ENCODE data around the gene ITGB1. TPM values are rescaled to one million over a fixed set of nuclear protein-coding genes. Genes with fewer than 3 reads are reported as not detected.
"Not testable (repeated sequence)": the region's sequence is repeated elsewhere in the genome, so short reads cannot be mapped to it uniquely, and the experiment has no call there.

ITGB1 gene
- total RNA-seq, 2 experiments from 2014 or later: 43.2 to 48.9 TPM

DNA sequence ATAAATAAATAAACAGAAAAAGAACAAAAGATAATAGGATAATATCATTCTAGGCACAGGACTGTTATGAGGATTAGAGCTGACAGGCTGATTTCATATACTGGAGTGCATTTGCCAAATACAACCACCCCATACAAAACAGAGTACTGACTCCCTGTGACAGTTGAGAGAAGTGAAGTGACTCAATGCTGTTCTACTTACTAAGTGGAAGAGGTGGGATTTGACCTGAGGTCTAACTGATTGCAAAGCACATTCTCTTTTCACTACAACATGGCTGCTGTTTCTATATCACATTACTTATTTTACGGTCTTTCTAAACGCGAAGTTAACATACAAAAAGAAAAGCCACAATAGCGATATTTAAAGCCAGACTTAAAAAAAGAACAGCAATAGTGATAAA, 51.4 kb downstream of the ITGB1 start:
- no peak for DNase-seq
- H3K36me3 Mint-ChIP-seq: peaks cover 10% of the 10 kb centered on the region
- H3K9me3 Mint-ChIP-seq: no peaks in the 10 kb centered on the region
- H3K4me1 Mint-ChIP-seq: no peaks in the 10 kb centered on the region
- H3K27ac Mint-ChIP-seq: no peak overlapping the region
- H3K27me3 Mint-ChIP-seq: no peaks in the 10 kb centered on the region
- no peak overlapping the region for H3K4me3 Mint-ChIP-seq

DNA sequence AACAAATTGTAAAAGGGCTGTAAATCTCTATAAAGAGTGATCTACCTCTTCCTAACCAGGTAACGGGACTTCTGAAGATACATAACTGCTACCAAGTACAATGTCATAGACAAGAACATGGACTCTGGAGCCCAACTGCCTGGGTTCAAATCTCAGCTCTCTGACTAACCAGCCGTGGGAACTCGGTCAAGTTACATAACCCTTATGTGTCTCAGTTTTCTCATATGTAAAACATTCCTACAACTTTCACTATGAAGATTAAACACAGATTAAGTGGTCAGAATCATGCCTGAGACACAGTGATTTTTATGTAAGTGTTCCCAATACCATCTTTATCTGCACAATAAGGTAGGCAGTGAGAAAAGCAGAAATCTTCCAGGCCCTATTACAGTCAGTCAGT, 52.6 kb downstream of the ITGB1 start:
- Mint-ChIP-seq H3K27me3 (no peaks in the 10 kb centered on the region), H3K4me1 (no peaks in the 10 kb centered on the region), H3K9me3 (no peaks in the 10 kb centered on the region), H3K36me3 (peaks cover 10% of the 10 kb centered on the region), H3K4me3 (no peak overlapping the region), H3K27ac (no peak overlapping the region)
- no peak for DNase-seq

DNA sequence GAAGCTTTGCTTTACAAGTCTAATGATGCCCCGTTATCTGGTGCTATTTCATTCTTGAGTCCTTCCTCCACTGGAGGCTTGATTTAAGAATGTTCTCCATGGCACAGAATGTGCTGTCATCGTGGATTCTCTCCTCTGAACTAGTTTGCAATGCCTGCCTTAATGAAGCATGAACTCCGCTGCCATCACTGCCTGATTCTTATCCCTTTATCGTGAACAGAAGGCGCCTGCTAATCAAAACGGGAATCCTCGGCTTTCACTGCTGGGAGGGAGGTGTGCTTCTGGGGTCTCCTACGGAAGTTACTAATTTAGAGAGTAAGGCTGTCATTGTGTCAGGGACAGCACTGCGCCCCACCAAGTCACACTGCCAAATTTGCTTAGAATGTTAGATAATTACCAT, 56.2 kb downstream of the ITGB1 start:
- Mint-ChIP-seq H3K36me3 (peaks cover 21% of the 10 kb centered on the region), H3K4me1 (no peaks in the 10 kb centered on the region), H3K9me3 (no peaks in the 10 kb centered on the region)

DNA sequence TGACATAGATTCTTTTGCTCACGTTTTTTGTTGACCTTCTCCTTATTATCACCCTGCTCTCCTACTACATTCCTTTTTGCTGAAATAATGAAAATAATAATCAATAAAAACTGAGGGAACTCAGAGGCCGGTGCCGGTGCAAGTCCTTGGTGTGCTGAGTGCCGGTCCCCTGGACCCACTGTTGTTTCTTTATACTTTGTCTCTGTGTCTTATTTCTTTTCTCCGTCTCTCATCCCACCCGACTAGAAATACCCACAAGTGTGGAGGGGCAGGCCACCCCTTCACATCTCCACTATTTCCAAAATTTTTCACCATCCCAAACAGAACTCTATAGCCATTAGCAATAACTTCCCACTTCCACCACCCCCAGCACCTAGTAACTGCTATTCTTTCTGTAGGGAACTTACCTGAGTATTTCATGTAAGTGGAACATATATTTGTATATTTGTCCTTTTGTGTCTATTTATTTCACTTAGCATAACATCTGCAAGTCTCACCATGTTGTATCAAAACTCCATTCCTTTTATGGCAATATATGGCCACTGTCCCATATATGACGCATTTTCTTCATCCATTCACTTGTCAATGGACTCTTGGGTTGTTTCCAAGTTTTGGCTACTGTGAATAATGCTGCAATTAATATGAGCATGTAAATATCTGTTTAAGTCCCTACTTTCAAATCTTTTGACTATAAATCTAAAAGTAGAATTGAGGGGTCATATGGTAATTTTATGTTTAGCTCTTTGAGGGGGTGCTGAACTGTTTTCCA, 62.6 kb downstream of the ITGB1 start:
- H3K27ac Mint-ChIP-seq, H3K9me3 Mint-ChIP-seq, H3K4me1 Mint-ChIP-seq, DNase-seq, H3K27me3 Mint-ChIP-seq, H3K4me3 Mint-ChIP-seq: not testable (repeated sequence)
- H3K36me3 Mint-ChIP-seq: peaks cover 26% of the 10 kb centered on the region

More for the DNA sequence above, 56.2 kb downstream of the ITGB1 start:
- DNase-seq: no peak
- Mint-ChIP-seq H3K4me3 (no peak overlapping the region), H3K27me3 (no peaks in the 10 kb centered on the region), H3K27ac (no peak overlapping the region)

DNA sequence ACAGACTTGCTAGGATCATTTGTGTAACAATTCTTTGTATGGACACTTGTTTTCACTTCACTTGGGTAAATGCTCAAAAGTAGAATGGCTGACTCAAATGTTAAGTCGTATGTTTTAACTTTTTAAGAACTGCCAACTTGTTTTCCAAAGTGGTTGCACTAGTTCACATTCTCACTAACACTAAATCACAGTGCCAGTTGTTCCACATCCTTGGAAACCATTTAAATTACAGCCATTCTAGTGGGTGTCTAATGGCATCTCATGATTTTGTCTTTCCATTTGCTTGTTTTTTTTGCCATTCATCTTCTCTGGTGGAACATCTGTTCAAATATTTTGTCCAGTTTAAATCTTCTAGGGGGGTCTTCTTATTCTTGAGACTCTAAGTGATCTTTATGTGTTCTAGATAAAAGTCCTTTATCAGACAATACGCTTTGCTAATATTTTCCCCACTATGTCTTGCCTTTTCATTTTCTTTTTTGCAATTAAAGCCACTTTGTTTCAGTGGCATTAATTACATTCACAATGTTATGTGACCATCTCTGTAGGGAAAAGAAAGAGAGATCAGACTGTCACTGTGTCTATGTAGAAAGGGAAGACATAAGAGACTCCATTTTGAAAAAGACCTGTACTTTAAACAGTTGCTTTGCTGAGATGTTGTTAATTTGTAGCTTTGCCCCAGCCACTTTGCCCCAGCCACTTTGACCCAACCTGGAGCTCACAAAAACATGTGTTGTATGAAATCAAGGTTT, 63.9 kb downstream of the ITGB1 start:
- H3K4me1 Mint-ChIP-seq: peaks cover 2% of the 10 kb centered on the region
- H3K9me3 Mint-ChIP-seq: no peaks in the 10 kb centered on the region
- peaks cover 26% of the 10 kb centered on the region for H3K36me3 Mint-ChIP-seq
- DNase-seq: no peak
- H3K27me3 Mint-ChIP-seq: no peaks in the 10 kb centered on the region
- no peak overlapping the region for H3K4me3 Mint-ChIP-seq
- no peak overlapping the region for H3K27ac Mint-ChIP-seq

DNA sequence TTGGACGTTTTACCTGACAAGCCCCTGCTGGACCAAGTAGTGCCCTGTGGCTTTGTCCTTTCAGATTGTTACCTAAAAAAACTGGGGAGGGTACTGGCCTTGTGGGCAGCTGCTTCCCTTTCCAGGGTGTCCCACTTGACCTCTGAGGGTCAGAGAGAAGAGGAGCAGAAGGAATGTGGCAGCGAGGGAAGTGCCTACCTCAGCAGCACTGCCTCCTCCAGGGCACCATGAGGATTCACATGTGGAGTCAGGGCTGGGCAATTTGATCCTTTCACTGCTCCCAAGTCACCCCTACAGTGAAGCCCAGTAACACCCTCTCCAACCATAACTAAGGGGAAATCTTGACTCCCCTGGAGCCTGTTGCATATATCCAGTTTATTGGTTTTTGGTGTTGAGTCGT, 64.6 kb downstream of the ITGB1 start:
- no peak overlapping the region for H3K27ac Mint-ChIP-seq
- DNase-seq: no peak
- peaks cover 24% of the 10 kb centered on the region for H3K36me3 Mint-ChIP-seq
- peaks cover 4% of the 10 kb centered on the region for H3K4me1 Mint-ChIP-seq
- H3K9me3 Mint-ChIP-seq: no peaks in the 10 kb centered on the region
- H3K4me3 Mint-ChIP-seq: no peak overlapping the region
- H3K27me3 Mint-ChIP-seq: no peaks in the 10 kb centered on the region

DNA sequence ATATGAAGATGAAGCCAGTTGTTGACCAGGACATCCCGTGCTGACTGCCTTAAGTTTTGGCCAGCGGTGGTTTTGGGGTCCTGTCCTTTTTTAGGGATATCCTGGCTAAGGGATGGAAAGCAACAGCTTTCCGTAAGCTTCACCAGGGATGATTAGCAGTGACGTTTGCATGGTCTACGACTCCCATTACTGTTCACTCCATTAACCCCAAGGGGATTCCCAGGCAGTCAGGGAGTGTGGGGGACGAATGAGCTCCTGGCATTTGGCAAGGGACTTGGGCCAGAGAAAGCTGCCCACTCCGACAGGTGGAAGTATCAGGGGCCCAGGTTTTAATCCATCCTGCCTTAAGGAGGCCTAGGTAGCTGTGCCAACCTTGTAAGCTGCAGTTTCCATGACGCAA, 66.8 kb downstream of the ITGB1 start:
- Mint-ChIP-seq H3K4me3 (no peak overlapping the region), H3K9me3 (no peaks in the 10 kb centered on the region), H3K4me1 (peaks cover 4% of the 10 kb centered on the region), H3K27ac (no peak overlapping the region), H3K27me3 (no peaks in the 10 kb centered on the region), H3K36me3 (peaks cover 5% of the 10 kb centered on the region)
- no peak for DNase-seq

DNA sequence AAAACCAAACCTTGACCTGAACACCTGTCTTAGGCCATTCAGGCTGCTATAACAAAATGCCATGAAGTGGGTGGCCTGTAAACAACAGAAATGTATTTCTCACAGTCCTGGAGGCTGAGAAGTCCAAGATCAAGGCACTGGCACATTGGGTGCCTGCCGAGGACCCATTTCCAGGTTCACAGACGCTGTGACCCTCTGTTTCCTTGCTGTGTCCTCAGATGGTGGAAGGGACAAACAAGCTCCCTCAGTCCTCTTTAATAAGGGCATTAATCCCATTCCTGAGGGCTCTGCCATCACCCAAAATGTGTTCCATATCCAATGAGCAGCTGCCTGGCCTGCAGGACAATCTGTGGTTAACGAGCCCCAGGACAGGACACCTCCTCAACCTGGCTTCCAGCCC, 67.6 kb downstream of the ITGB1 start:
- Mint-ChIP-seq H3K27me3 (no peaks in the 10 kb centered on the region), H3K4me3 (no peak overlapping the region), H3K27ac (no peak overlapping the region), H3K9me3 (no peaks in the 10 kb centered on the region), H3K36me3 (peaks cover 4% of the 10 kb centered on the region), H3K4me1 (peaks cover 4% of the 10 kb centered on the region)
- DNase-seq: no peak

DNA sequence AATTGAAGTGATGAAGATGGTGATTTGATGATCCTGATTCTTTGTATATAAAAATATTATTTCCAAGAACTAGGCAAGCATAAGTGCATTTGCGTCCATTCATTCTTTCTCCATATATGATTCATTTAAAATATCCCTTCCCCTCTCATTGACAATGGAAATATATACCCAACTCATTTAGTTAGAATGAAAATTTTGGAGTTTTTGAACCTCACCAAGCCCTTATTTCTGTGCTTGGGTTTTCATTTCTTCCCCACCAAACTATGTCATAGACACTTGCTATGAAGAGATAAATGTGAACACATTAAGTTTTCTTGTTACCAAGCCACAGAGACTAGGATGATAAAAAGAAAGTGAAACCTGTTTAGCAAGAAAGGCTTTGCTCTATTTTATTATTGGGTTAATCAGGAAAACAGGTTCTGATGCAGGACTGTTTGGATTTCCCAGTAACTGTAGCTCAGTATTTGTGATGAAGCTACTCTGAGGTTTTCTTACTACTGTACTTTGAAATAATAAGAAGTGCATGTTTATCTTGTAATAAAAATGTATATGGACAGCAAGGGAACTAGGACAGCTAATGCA, 68.3 kb downstream of the ITGB1 start:
- Mint-ChIP-seq H3K27me3 (no peaks in the 10 kb centered on the region), H3K36me3 (no peaks in the 10 kb centered on the region), H3K9me3 (no peaks in the 10 kb centered on the region), H3K27ac (no peak overlapping the region), H3K4me1 (peaks cover 4% of the 10 kb centered on the region), H3K4me3 (no peak overlapping the region)
- no peak for DNase-seq

DNA sequence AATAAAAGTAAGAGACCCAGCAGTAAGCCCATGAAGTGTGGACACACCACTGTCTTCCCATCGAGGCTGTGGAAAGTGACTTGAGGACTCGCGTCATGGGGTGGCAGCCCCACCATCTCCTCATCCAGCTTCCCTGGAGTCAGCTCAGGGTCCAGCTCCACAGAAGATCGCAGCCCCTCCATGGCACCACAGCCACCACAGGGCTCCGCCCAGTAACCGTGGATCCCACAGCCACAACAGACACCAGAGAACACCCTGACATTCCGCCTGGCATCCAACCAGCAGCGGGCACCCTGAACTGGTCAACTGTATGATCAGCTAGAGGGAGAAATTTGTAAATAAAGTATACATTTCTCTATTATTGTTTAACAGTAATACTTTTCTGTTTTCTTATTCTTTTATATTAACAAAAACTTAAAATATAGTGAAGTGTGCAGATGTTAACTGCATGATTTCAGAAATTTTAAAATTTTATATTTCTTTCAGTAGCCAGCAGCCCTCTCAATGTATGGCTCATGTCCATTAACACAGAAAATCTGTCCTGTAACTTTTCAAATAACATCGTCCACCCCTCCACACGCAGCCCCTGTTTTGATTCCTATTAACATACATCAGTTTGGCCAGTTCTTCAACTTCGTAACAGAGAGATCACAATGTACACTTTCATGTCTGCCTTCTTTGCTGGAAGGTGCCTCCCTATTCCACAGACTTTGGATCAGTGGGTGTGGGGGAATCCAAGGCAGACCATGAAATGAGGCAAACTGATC, 69.7 kb downstream of the ITGB1 start:
- Mint-ChIP-seq H3K27ac (no peak overlapping the region), H3K36me3 (no peaks in the 10 kb centered on the region), H3K9me3 (no peaks in the 10 kb centered on the region), H3K27me3 (no peaks in the 10 kb centered on the region), H3K4me1 (peaks cover 4% of the 10 kb centered on the region), H3K4me3 (no peak overlapping the region)
- no peak for DNase-seq

DNA sequence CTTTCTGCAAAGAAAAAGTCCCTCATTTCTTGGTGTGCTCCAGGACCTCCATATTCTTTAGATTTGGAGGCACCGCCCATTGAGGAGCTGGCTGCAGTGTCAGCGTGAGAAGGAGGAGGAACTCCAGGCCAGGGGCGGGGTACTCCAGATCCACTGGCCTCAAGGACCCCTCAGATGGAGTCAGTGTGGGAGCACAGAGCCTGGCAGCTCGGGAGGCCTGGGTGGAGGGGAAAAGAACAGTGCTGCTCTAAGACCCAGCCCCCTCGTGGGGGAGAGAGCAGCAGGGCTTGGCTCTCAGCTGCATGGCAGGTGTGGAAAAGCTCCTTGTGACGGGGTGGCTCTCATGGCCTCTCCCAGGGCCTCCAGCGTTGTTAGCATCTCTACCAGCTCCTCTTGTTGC, 70.5 kb downstream of the ITGB1 start:
- Mint-ChIP-seq H3K27ac (no peak overlapping the region), H3K36me3 (no peaks in the 10 kb centered on the region), H3K4me3 (no peak overlapping the region), H3K4me1 (peaks cover 4% of the 10 kb centered on the region), H3K27me3 (no peaks in the 10 kb centered on the region), H3K9me3 (no peaks in the 10 kb centered on the region)
- DNase-seq: no peak

DNA sequence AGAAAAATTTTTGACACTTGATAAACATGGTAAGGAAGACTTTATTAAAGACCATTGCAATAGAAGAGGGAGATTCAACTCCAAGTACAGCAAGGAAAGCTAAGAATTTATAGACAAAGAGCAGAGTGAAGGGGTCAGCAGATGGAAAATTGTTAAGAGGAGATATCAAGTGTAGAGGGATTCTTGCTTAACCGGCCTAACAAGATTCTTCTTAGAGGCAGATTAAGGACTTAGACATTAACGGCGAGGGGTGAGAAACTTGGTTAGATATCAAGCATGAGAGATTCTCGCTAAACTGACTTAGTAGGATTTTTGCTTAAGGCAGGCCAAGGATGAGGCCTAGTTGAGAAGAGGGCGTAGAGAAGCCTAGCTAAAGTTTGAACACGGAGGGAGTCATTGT, 76.0 kb downstream of the ITGB1 start:
- peaks cover 2% of the 10 kb centered on the region for H3K36me3 Mint-ChIP-seq
- H3K9me3 Mint-ChIP-seq: no peaks in the 10 kb centered on the region
- H3K4me3 Mint-ChIP-seq: no peak overlapping the region
- H3K27ac Mint-ChIP-seq: no peak overlapping the region
- DNase-seq: no peak
- H3K4me1 Mint-ChIP-seq: peaks cover 9% of the 10 kb centered on the region
- H3K27me3 Mint-ChIP-seq: no peaks in the 10 kb centered on the region

DNA sequence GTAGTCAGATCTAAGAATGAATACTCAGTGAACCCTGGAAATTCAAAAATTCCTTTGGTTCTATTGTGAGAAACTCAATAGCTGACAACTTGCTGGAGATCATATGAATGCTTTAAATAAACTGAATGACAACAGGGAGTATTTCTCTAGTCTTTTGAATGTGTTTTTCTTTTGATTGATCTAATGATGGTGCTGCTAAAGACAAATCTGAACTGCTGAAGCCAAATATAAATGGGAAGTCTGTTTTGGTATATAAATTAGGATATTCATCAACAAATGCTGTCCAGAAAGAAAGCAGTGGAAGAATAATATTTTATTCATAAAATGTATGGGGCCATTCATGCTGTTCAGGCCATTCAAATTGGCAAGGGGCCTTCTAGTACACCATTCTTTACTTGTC, 79.4 kb downstream of the ITGB1 start:
- Mint-ChIP-seq H3K27me3 (no peaks in the 10 kb centered on the region), H3K36me3 (peaks cover 4% of the 10 kb centered on the region), H3K4me1 (peaks cover 9% of the 10 kb centered on the region), H3K4me3 (no peak overlapping the region), H3K27ac (no peak overlapping the region), H3K9me3 (peaks cover 1% of the 10 kb centered on the region)
- DNase-seq: no peak

DNA sequence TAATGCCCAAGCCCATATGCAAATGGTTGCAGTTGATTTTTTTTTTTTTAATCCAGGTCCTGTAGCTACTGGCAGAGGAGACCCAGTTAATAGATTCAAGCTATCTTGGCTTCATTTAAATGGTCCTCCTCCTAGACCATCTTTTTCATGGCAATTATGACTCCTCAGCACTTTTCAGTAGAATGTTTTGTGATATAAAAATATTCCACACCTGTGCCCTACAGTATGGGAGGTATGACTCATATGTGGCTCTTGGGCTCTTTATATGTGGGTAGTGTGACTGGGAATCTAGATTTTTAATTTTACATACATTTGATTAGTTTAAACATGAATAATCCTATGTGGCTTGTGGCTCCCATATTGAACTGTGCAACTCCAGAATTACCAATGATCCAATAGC, 80.1 kb downstream of the ITGB1 start:
- no peak for DNase-seq
- no peak overlapping the region for H3K4me3 Mint-ChIP-seq
- H3K27me3 Mint-ChIP-seq: no peaks in the 10 kb centered on the region

DNA sequence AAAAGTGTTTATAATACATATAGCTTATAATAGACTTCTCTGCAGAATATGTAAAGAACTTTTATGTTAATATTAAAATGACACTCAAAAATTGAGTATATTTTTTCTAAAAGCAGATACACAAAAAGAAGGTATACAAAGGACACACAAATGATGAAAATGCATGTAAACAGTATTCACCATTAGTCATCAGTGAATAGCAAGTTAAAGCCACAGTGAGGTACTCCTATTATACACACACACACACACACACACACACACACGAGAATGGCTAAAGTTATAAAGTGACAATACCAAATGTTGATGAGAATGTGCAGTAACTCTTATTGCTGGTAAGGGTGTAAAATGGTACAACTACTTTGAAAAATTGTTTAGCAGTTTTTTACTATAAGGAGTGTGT, 92.9 kb downstream of the ITGB1 start:
- Mint-ChIP-seq H3K9me3 (peaks cover 4% of the 10 kb centered on the region), H3K36me3 (peaks cover 2% of the 10 kb centered on the region), H3K4me1 (no peaks in the 10 kb centered on the region), H3K4me3 (no peak overlapping the region), H3K27me3 (no peaks in the 10 kb centered on the region), H3K27ac (no peak overlapping the region)
- no peak for DNase-seq

More for the DNA sequence above, 80.1 kb downstream of the ITGB1 start:
- H3K4me1 Mint-ChIP-seq: peaks cover 9% of the 10 kb centered on the region
- H3K36me3 Mint-ChIP-seq: peaks cover 6% of the 10 kb centered on the region
- no peak overlapping the region for H3K27ac Mint-ChIP-seq
- peaks cover 6% of the 10 kb centered on the region for H3K9me3 Mint-ChIP-seq
